Amygdala (tissue), 56 donors: ENCODE results near the gene TMEM218.
A peak's percentile ranks its signal among the peaks of the same experiment; 100 is the strongest.

Source experiments
- DNase-seq, 56 donors: peaks; one replicate each; lab custom pipeline; 2025; lab: John Stamatoyannopoulos, UW

TMEM218 gene

GRCh38 chr11:125078516-125079140 lies 32.8 kb downstream of the TMEM218 start:
- no peak for DNase-seq

GRCh38 chr11:125078016-125078415 lies 33.4 kb downstream of the TMEM218 start:
- no peak for DNase-seq

GRCh38 chr11:125076378-125076945 lies 35.0 kb downstream of the TMEM218 start:
- DNase-seq = no peak

GRCh38 chr11:125075900-125076317 lies 35.5 kb downstream of the TMEM218 start:
- DNase-seq = no peak

GRCh38 chr11:125075242-125075625 lies 36.2 kb downstream of the TMEM218 start:
- DNase-seq = no peak

- DNase-seq = no peak
Observed at GRCh38 chr11:125074511-125075241, 36.8 kb downstream of the TMEM218 start.

DNA sequence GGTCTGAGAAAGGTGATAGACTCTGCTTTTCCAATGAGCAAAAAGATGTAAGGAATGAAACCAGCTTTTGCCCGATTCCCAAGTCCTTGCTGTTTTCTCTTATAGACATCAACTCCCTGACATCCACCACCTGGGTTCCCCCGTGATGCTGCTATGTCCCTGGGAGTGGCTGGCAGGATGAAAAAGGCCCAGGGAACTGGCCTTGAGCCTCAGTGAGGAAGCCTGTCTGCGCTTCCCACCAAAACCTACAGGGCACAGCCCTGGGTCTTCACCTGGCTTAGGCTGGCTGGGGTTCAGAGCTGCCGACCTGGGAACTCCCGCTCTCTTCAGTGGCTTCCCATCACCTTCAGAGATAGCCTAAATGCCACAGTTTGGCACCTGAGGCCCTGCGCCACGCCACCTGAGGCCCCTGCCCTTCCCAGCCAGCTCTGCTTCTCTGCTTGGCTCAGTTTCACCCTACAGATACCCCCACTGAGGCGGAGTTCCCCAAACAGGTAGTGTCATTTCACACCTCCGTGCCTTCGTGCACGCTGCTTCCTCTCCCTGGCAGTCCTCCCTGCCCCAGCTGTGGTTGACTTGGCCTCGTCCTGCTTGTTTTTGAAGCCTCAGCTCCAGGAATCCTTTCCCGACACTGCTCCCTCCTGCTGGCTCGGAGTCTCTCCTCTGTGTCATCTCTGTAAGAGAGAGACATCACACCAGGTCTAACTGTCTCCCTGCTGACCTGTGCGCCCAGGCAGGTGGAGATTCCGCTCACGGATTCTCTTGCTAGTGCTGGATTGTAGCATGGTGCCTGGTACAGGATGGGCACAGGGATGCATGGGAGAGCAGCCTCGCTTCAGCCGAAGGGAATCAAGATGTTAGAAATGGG lies 37.6 kb downstream of the TMEM218 start:
- no peak for DNase-seq

DNA sequence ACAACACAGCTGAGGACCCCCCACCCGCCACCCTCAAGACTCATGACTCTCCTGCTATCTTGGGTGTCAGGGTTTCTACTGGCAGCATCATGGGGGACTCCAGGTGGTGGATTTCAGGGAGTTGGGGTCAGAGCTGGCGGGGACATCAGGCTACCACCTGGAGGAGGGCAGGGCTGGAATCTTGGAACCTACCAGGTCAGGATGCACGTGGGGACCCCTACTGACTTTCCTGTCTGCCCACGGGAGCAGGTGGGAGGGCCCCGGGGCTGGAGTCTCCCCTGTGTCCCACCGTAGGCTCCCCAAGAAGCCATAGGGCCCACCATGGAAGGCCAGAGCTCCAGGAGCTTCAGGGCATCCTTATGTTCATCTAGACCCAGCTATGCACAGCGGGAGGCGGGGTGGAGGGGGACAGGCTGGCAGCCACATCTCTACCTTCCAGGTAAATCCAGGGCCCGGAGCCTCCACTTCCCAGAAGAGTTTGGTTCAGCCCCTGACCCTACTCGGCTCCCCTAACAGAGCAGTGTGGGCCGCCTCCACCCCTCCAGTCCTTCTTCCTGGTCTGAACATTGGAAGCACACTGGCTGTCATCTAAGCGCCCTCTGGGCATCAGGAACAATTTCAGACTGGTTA lies 38.4 kb downstream of the TMEM218 start:
- no peak for DNase-seq

DNA sequence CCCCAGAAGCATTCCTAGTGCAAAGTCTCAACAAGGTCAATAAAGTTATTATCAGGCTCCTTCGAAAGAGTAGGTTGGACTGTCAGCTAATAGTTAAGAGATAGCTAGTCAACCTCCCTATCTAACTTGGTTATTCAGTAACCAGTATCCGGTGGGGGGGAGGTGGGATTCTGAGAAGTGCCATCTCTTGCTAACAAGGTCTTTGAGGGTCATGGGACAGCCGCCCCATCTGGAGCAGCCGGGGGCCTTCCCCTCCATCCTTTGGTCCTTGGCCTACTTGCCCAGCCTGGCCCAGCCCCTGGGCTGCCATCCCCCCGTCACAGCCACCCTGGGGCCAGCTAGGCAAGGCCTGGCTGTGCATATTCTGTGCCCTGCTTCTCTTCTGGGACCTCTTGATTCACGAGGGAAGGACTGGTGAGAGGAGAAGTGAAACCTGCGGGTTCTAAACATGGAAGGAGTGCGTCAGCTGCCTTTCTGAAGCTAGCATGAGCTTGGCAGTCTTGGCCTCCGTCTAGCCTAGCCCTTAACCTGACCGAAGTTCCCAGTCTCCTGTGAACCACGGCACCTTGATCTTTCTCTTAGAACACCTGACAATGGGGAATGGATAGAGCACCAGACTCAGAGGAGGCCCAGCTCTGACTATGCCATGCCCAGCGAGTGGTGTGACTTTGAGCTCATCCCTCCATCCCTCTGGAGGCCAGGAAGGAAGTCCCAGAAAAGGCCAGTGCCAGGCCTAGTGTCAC lies 39.0 kb downstream of the TMEM218 start:
- DNase-seq = peak in 15 of 56 donors; percentile 7 to 61 (median 22)

GRCh38 chr11:125071846-125072217 lies 39.6 kb downstream of the TMEM218 start:
- no peak for DNase-seq

DNA sequence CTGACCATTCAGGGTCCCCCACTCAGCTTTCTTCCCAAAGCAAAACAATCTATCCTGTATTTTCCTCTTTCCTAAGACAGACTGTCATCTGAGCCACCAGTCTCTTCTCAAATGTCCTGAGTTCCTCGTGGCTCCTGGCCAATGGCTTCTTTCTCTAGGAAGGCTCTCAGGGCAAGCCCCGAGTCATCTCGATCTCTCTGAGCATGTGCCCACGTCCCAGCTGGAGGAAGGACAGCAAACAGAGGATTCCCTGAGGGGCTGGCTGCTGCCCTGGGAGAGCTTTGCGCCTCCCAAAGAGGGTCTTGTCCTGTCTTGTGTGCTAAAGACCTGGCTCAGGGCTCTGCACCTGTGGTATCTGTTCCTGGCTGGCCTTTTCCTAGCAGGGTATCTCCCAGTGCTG lies 40.0 kb downstream of the TMEM218 start:
- DNase-seq = no peak

- DNase-seq = peak in 16 of 56 donors; percentile 9 to 68 (median 24)
Observed at GRCh38 chr11:125070699-125071254, 40.6 kb downstream of the TMEM218 start.

GRCh38 chr11:125069796-125070195 lies 41.6 kb downstream of the TMEM218 start:
- DNase-seq = no peak

DNA sequence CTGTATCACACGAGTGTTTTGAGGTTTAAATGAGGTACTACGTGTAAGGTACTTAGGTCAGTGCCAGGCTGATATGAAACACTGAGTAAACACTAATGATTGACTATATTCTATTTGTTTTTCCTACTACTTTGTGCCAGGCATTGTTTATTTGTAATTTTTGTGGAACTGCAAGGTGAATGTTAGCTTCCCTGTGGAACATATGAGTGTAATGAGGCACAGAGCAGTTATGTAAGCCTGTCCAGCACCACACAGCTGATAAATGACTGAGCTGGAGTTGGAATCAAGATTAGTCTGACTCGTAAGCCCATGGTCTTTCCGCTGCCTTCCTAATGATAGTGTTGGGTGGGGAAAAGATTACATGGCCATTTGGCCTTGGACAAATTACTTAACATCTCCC lies 42.4 kb downstream of the TMEM218 start:
- DNase-seq = no peak

DNA sequence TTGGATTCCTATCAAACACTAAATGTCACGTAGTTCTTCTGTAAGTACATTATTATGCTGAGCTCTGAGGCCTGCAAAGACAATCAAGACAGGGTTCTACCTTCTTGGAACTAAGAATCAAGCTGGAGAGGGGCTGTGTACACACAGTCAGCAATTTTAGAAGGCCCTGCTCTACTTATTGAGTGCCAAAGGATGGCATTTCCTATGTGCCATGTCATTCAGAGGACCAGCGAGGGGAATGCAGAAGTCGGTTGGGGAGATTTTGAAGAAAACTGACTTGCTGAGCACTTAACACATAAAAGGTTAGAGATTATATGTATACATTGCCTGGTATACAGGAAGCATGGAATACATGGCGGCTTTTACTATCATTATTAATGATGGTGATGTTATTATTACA lies 43.1 kb downstream of the TMEM218 start:
- no peak for DNase-seq

- DNase-seq = no peak
Observed at GRCh38 chr11:125064070-125064469, 47.4 kb downstream of the TMEM218 start.

- no peak for DNase-seq
Observed at GRCh38 chr11:125063429-125064043, 47.9 kb downstream of the TMEM218 start.

DNA sequence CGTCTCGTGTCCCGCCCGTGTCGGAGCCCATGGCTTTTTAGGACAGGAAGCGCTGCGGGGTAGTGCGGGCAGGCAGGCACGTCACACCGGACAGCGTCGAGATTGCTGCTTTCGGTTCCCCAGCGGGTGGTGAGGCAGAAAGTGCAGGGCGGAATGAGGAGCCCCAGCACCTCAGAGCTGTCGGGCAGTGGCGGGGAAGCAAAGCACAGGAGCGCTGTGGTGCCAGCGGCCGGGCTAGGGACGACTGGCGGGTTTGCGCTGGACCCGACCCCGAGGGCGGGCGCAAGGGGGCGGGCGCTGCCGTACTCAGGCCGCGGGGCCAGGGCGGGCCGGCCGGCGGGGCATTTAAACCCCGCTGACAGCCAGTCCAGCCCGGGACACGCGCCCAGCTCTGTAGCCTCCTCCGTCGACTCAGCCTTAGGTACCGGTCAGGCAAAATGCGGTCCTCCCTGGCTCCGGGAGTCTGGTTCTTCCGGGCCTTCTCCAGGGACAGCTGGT lies 48.4 kb downstream of the TMEM218 start, which contains the start of gene SLC37A2:
Gene SLC37A2 (plus strand): TSS at position 375 of the 498 bp plus-strand sequence. CDS start 63 bp downstream, at position 438.
- DNase-seq = peak in 25 of 56 donors; percentile 17 to 65 (median 40)
